GM12878 (cell line): ENCODE measurements around the gene PABPC1L. TPM values are rescaled to one million over a fixed set of nuclear protein-coding genes. Genes with fewer than 3 reads are reported as not detected.

Source experiments
- ATAC-seq: fragments of 200-7000 bp; cut with Tn5 transposase; 3 replicates; pipeline ENCODE4 v1.9.1; 2020; ENCODE audit warnings: mild to moderate bottlenecking, moderate library complexity
- BruUV-seq: library from RNA; stranded (reverse); fragments of 400-500 nt; replicated peaks from 2 replicates; lab custom pipeline; 2021; lab: Mats Ljungman, UMichigan
- CTCF ChIA-PET: fragments of 300-600 bp; sonication (Branson Sonifier 250); formaldehyde crosslinking; extraction: SDS; loops from one replicate; lab custom pipeline; 2021; ENCODE audit warnings: inconsistent platforms; lab: Yijun Ruan, JAX
- POLR2A ChIA-PET: fragments of 350-600 bp; formaldehyde crosslinking; extraction: SDS; loops from one replicate; lab custom pipeline; 2021; ENCODE audit warnings: inconsistent platforms; lab: Charles Lee
- RAD21 ChIA-PET: fragments of 300-600 bp; sonication (Branson Sonifier 250); formaldehyde crosslinking; loops from one replicate; lab custom pipeline; 2023; ENCODE audit warnings: antibody characterized with exemption; ENCODE audit not compliant: unreplicated experiment; lab: Charles Lee
- SMC1A ChIA-PET: fragments of 300-600 bp; sonication (Branson Sonifier 250); formaldehyde crosslinking; loops from one replicate; lab custom pipeline; 2023; ENCODE audit not compliant: unreplicated experiment, uncharacterized antibody; lab: Charles Lee
- DNase-seq: peaks from one replicate; pipeline ENCODE4 v3.0.0-alpha.2; 2011; ENCODE audit warnings: low read depth, low spot score
- FAIRE-seq: peaks from 3 replicates; lab custom pipeline; 2011; peaks lifted over from hg19 to GRCh38; lab: Jason Lieb, UNC
- H2AFZ ChIP-seq: 2 replicates; pipeline ENCODE4 v1.6.0; 2011; ENCODE audit warnings: low read depth, low read length, control low read depth; ENCODE audit not compliant: control insufficient read depth
- H3K27ac ChIP-seq: 2 replicates; pipeline ENCODE4 v1.5.1; 2011; ENCODE audit warnings: control low read depth; ENCODE audit not compliant: control insufficient read depth, insufficient read depth
- H3K27me3 ChIP-seq, 2 experiments: replicated peaks in 1 of 2; 2 replicates each; pipeline versions ENCODE4 v1.6.0 to v1.6.1; 2011; ENCODE audit warnings: low read length in 1 of 2; ENCODE audit not compliant: control insufficient read depth in 2 of 2, insufficient read depth in 2 of 2
- H3K36me3 ChIP-seq, 2 experiments: 2 replicates each; pipeline ENCODE4 v1.5.1; 2011; ENCODE audit warnings: low read length in 1 of 2; ENCODE audit not compliant: control insufficient read depth in 2 of 2, insufficient read depth in 2 of 2
- H3K4me1 ChIP-seq: 2 replicates; pipeline ENCODE4 v1.6.1; 2011; ENCODE audit warnings: mild to moderate bottlenecking, low read length, moderate library complexity, mixed read lengths; ENCODE audit not compliant: control insufficient read depth, insufficient read depth
- H3K4me2 ChIP-seq: 2 replicates; pipeline ENCODE4 v1.6.0; 2011; ENCODE audit warnings: control low read depth; ENCODE audit not compliant: control insufficient read depth, insufficient read depth
- H3K4me3 ChIP-seq: fragments of 200-600 bp; sonication (generic); 2 replicates; pipeline ENCODE4 v1.5.1; 2016
- H3K79me2 ChIP-seq: 2 replicates; pipeline ENCODE4 v1.6.0; 2011; ENCODE audit warnings: low read length; ENCODE audit not compliant: control insufficient read depth, insufficient read depth
- H3K9ac ChIP-seq: 2 replicates; pipeline ENCODE4 v1.8.0; 2011; ENCODE audit warnings: low read length, control low read depth, mixed read lengths; ENCODE audit not compliant: control insufficient read depth, insufficient read depth
- H3K9me3 ChIP-seq: replicated peaks from 3 replicates; pipeline ENCODE4 v1.5.1; 2011; ENCODE audit warnings: mild to moderate bottlenecking, low read length; ENCODE audit not compliant: control insufficient read depth, insufficient read depth
- H4K20me1 ChIP-seq: 2 replicates; pipeline ENCODE4 v1.6.0; 2011; ENCODE audit not compliant: control insufficient read depth, insufficient read depth
- ASH2L ChIP-seq: fragments of 300-600, 200-600 bp; sonication (generic); IDR thresholded peaks from 2 replicates; pipeline ENCODE4 v1.6.1; 2017; ENCODE audit warnings: low read depth, mild to moderate bottlenecking, borderline replicate concordance
- BCL11A ChIP-seq: IDR thresholded peaks from 2 replicates; pipeline ENCODE4 v1.6.1; 2011; ENCODE audit warnings: low read depth, low read length
- BHLHE40 ChIP-seq, 2 experiments: fragments of 450-650 bp in 1 of 2; IDR thresholded peaks; 2 replicates each; pipeline ENCODE4 v1.6.1; 2011 to 2017; ENCODE audit warnings: low read depth in 2 of 2, borderline replicate concordance in 1 of 2, improper control_type of control experiment in 1 of 2, low read length in 1 of 2, mild to moderate bottlenecking in 1 of 2
- CBX3 ChIP-seq: fragments of 200-600 bp; sonication (generic); IDR thresholded peaks from 2 replicates; pipeline ENCODE4 v1.6.1; 2016; ENCODE audit warnings: low read depth, borderline replicate concordance
- CHD1 ChIP-seq: IDR thresholded peaks from 2 replicates; pipeline ENCODE4 v1.6.1; 2012; ENCODE audit warnings: low read depth, low read length, improper control_type of control experiment
- DPF2 ChIP-seq: fragments of 450-650 bp; IDR thresholded peaks from 2 replicates; pipeline ENCODE4 v1.6.1; 2017; ENCODE audit warnings: mild to moderate bottlenecking
- GABPA ChIP-seq: IDR thresholded peaks from 2 replicates; pipeline ENCODE4 v1.6.1; 2014; ENCODE audit warnings: antibody characterized with exemption, low read depth, mild to moderate bottlenecking, inconsistent platforms
- IRF4 ChIP-seq: IDR thresholded peaks from 2 replicates; pipeline ENCODE4 v1.6.1; 2011; ENCODE audit warnings: low read depth, low read length
- MAX ChIP-seq: IDR thresholded peaks from 2 replicates; pipeline ENCODE4 v1.6.1; 2012; ENCODE audit warnings: low read depth, low read length, improper control_type of control experiment
- NFIC ChIP-seq: IDR thresholded peaks from 2 replicates; pipeline ENCODE4 v1.6.1; 2012; ENCODE audit warnings: low read depth, mild to moderate bottlenecking, inconsistent platforms, low read length, moderate library complexity
- NFYA ChIP-seq: IDR thresholded peaks from 2 replicates; pipeline ENCODE4 v1.6.1; 2011; ENCODE audit warnings: low read depth, mild to moderate bottlenecking, low read length, improper control_type of control experiment, borderline replicate concordance
- NKRF ChIP-seq: fragments of 450-650 bp; conservative IDR thresholded peaks from 2 replicates; pipeline ENCODE4 v1.6.1; 2017; ENCODE audit warnings: mild to moderate bottlenecking, moderate library complexity
- NR2C2 ChIP-seq: IDR thresholded peaks from 2 replicates; pipeline ENCODE4 v1.6.1; 2011; ENCODE audit warnings: borderline replicate concordance, low read depth; ENCODE audit not compliant: control insufficient read depth, insufficient read length
- NRF1 ChIP-seq: conservative IDR thresholded peaks from 2 replicates; pipeline ENCODE4 v1.6.1; 2011; ENCODE audit warnings: mild to moderate bottlenecking, low read depth, low read length, improper control_type of control experiment
- RELA ChIP-seq: fragments of 450-650 bp; IDR thresholded peaks from 2 replicates; pipeline ENCODE4 v1.8.0; 2014; ENCODE audit warnings: borderline replicate concordance; ENCODE audit not compliant: partially characterized antibody
- SMAD5 ChIP-seq: IDR thresholded peaks from 2 replicates; pipeline ENCODE4 v1.6.1; 2016; ENCODE audit warnings: antibody characterized with exemption, low read depth
- TAF1 ChIP-seq: IDR thresholded peaks from 2 replicates; pipeline ENCODE4 v1.6.1; 2011; ENCODE audit warnings: mild to moderate bottlenecking, low read depth, low read length, borderline replicate concordance
- TARDBP ChIP-seq: IDR thresholded peaks from 2 replicates; pipeline ENCODE4 v1.6.1; 2016; ENCODE audit warnings: borderline replicate concordance
- YY1 ChIP-seq: IDR thresholded peaks from 2 replicates; pipeline ENCODE4 v1.6.1; 2011; ENCODE audit warnings: low read depth, mild to moderate bottlenecking, low read length
- ZZZ3 ChIP-seq: IDR thresholded peaks from 2 replicates; pipeline ENCODE4 v1.6.1; 2011; ENCODE audit warnings: low read depth; ENCODE audit not compliant: control insufficient read depth, insufficient read length
- WGBS: methylation state at CpG from one replicate; pipeline ENCODE4 v1.1.6; 2016; ENCODE audit warnings: low lambda C conversion rate; ENCODE audit not compliant: insufficient replicate concordance, insufficient coverage; ENCODE audit errors: missing lambda C conversion rate; 5-methylcytosine and 5-hydroxymethylcytosine counted together
- in situ Hi-C: fragments of 300-500 bp; cut with MboI; formaldehyde crosslinking; loops from 9 replicates; pipeline ENCODE4 v1.14.3; 2018; ENCODE audit warnings: mixed read lengths
- intact Hi-C: fragments of 100-400 bp; cut with micrococcal nuclease; formaldehyde crosslinking; loops from one replicate; pipeline ENCODE4 v1.14.2; 2022; ENCODE audit not compliant: unreplicated experiment
- polyA plus RNA-seq, 11 experiments: library from polyadenylated mRNA; depleted of rRNA in 4 of 11; unstranded in 6 of 11; stranded (reverse) in 5 of 11; fragments of >200 nt; fragmentation: Nextera tagmentation in 4 of 11; fragmentation: Illumina TruSeq in 1 of 11; extraction: Ambion mirVana in 4 of 11; extraction: Trizol in 1 of 11; gene quantifications; 1 replicate in 1 of 11; 2 replicates in 10 of 11; pipeline versions ENCODE4 v1.2.1 to v1.2.3, GENCODE V29; 2011 to 2016; ENCODE audit warnings: inconsistent platforms in 2 of 11, missing spikeins in 2 of 11, low read depth in 1 of 11
- total RNA-seq, 4 experiments: library from RNA; depleted of rRNA in 3 of 4; stranded (reverse); fragments of >200 nt in 3 of 4; fragmentation: Illumina TruSeq in 1 of 4; extraction: Trizol in 1 of 4; gene quantifications; 2 replicates each; pipeline versions ENCODE4 v1.2.1 to v1.2.3, GENCODE V29; 2013 to 2021

PABPC1L gene
- total and polyA plus RNA-seq, 10 of the 15 experiments (the other 5 are each of a cell fraction or from before 2014, with no cell fraction given) = 6.1 to 66.8 (median 11.9) TPM

- no peak for TF ChIP-seq DPF2
- TF ChIP-seq SMAD5 = no peak
- no peak for TF ChIP-seq NFYA
- no peak for TF ChIP-seq NRF1
- no peak for TF ChIP-seq NFIC
- no peak for TF ChIP-seq TAF1
- no peak for TF ChIP-seq ZZZ3
Measured at GRCh38 chr20:44936510-44936909, 26.6 kb downstream of the PABPC1L start (continued).

GRCh38 chr20:44938637-44939036 lies 28.8 kb downstream of the PABPC1L start:
- WGBS = 94% methylated on average over 9 of the region's 9 CpGs
- TSS peak; percentile 29 for BruUV-seq
- Histone ChIP-seq H3K9ac (no peak overlapping the region), H3K4me1 (no peaks in the 10 kb centered on the region), H3K4me2 (no peak overlapping the region), H3K36me3 (peaks cover 15 to 18% of the 10 kb centered on the region in 2 experiments)
- RAD21 ChIA-PET = no interaction called here
- no peak for FAIRE-seq
- TF ChIP-seq MAX (no peak), RELA (no peak), TAF1 (no peak), GABPA (no peak), CHD1 (no peak), CBX3 (no peak), ASH2L (no peak), BCL11A (no peak), IRF4 (no peak), TARDBP (no peak), BHLHE40 (IDR thresholded peaks at IDR 0.05; ENCODE audit: borderline replicate concordance in 1 of 2, low read depth in 2 of 2, low read length in 1 of 2) (no peak), NR2C2 (no peak), YY1 (no peak), NKRF (no peak)
- TF ChIP-seq, all 136 proteins: peak for 0
- H4K20me1 ChIP-seq = no peaks in the 10 kb centered on the region
- H3K27ac ChIP-seq = no peak overlapping the region
- no peaks in the 10 kb centered on the region for H3K79me2 ChIP-seq
- ATAC-seq (no peak), DNase-seq (no peak)
- intact Hi-C loops = no loop called here
- no peaks in the 10 kb centered on the region for H3K27me3 ChIP-seq
- no peaks in the 10 kb centered on the region for H3K9me3 ChIP-seq
- H2AFZ ChIP-seq = no peak overlapping the region
- in situ Hi-C loops = no loop called here
- SMC1A ChIA-PET = interaction anchor here (1.2 to 3.1 kb wide), 2 partner anchors 8 to 10 kb away, joined by 3 to 7 read pairs; no protein-coding TSS in a partner anchor
- POLR2A ChIA-PET = interaction anchor here (1.4 kb wide), 1 partner anchor 15 kb away, joined by 6 read pairs; no protein-coding TSS in a partner anchor
- no peak overlapping the region for H3K4me3 ChIP-seq
- CTCF ChIA-PET = interaction anchor here (0.8 kb wide), 1 partner anchor 12 kb away, joined by 3 read pairs; no protein-coding TSS in a partner anchor
